ENCODE measurements around the gene CASTOR2.
"Not testable (repeated sequence)": the region's sequence is repeated elsewhere in the genome, so short reads cannot be mapped to it uniquely, and the experiment has no call there.

The CASTOR2 gene

GRCh38 chr7:75050501-75050900 lies 86.0 kb downstream of the CASTOR2 start:
- DNase-seq (ENCODE audit: low read depth, low spot score), result no peak

DNA sequence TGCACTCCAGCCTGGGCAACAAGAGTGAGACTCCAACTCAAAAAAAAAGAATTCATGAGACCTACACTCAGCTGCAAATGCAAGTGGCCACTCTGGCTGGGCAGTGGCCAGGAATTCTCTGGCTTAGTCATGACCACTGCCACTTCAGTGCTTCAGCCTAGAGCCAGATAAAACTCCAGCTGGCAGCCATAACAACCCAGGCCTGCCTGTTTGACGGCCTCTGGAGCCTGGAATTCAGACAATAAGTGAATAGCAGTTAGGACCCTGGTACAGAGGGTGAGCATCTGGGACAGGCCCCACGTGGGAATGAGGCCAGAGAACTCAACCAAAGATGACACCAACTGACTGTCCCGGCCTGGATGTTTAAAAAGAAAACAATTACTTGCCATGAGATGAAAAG lies 90.2 kb downstream of the CASTOR2 start:
- DNase-seq (ENCODE audit: low read depth, low spot score), result no peak

DNA sequence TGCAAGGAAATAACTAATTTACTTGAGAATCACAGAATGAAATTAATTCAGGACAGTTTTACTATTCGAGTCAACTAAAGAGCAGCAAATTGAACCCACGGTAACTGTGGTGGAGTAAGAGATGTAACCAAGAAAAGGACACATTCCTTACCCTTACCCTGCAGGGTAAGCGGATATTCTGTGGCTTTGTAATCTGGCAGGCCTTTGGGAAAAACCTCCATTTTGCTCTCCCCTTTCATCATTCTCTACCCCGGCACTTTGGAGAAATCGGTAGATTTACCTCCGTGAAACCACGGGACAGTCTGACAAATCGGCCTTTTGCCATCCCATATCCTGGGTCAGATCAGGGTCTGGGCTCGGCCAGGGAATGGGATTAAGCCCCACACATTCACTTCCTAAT lies 90.7 kb downstream of the CASTOR2 start:
- no peak for DNase-seq (ENCODE audit: low read depth, low spot score)

DNA sequence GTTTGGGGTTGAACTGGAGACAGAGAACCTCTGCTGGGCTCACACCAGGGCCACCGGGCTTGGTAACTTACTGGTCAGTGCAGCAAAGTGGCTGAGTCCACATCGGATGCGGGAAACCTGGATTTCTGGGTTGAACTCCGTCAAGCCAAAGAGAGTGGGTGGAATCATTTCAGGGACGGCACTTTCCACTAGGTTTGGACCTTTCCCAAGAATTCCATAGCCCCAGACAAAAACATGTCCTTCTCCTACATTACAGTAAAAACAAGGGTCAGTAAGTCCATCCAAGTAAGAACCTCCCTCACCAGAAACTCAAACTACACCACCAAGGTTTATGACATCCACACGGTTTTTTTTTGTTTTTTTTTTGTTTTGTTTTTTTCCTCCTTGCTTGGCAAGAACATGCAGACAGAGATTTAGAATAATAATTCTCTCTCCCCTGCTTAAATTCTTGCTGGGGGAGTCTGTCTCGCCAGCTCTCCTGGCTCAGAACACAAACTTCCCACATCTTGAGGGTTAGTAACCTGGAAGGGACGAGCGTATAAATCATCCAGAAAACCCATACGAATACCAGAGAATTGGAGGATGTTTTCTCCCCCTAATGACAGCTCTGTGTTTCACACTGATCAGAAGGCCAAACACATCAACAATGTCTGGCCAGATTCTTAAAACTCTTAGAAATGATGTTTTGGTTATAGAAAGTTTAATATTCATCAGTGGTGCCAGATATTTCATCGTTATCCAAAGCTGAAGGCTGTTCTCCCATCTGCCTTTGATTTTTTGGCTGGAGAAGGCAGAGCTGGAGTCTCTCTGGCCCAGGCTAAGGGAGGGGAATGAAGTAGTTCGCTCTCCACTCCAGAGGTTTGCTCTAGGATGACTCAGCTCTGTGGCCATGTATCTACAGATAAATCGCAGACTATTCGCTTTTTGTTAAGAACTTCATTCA lies 91.6 kb downstream of the CASTOR2 start:
- DNase-seq (ENCODE audit: low read depth, low spot score), result no peak

DNA sequence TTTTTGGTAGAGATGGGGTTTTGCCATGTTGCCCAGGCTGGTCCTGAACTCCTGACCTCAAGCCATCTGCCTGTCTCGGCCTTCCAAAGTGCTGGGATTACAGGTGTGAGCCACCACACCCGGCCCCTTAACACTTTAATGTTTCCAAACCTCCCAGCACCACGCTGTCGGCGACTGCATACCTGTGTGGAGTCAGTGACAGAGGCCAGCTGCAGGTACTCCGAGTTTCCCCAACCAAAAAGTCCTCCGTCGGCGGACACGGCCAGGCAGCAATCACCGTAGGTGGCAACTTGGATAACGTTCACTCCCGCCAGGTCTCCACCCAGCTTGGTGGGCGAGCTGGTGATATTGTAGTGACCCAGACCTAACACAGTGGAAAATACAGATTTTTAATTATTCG lies 93.9 kb downstream of the CASTOR2 start:
- no peak for DNase-seq (ENCODE audit: low read depth, low spot score)

DNA sequence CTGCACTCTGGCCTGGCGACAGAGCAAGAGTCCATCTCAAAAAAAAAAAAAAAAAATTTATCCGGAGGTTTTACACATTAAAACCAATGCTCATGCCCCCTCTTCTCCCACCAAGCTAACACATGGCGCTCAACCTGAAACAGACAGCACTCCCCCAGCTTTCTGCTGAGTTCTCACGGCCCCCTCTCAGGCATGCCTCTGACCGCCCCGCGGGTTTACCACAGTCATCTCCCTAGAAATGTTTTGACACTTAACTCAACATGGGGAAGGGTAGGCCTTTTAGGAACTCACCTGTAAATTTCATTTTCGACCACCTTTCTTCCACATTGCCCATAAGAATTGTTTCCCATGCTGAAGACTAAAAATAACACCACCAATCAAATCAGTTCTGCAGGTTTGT lies 99.8 kb downstream of the CASTOR2 start:
- DNase-seq (ENCODE audit: low read depth, low spot score), result no peak

- no peak for DNase-seq (ENCODE audit: low read depth, low spot score)
These were observed 100.3 kb downstream of the CASTOR2 start for GRCh38 chr7:75064801-75065200.

GRCh38 chr7:75066521-75066920 lies 102.0 kb downstream of the CASTOR2 start:
- no peak for DNase-seq (ENCODE audit: low read depth, low spot score)

GRCh38 chr7:75072981-75073283 lies 108.4 kb downstream of the CASTOR2 start:
- no peak for DNase-seq (ENCODE audit: low read depth, low spot score)

GRCh38 chr7:75074262-75074641 lies 109.7 kb downstream of the CASTOR2 start:
- DNase-seq (ENCODE audit: low read depth, low spot score), result not testable (repeated sequence)

All from iPS DF 19.7 (cell line).